Peyer's patch (tissue), 4 donors: ENCODE results near the gene ZBTB16. TPM values are rescaled to one million over a fixed set of nuclear protein-coding genes. Genes with fewer than 3 reads are reported as not detected.
A peak's percentile ranks its signal among the peaks of the same experiment; 100 is the strongest.

Experiments used
- DNase-seq, 3 donors: peaks; one replicate each; pipeline ENCODE4 v3.0.0-alpha.2; 2017 to 2019
- H3K27ac ChIP-seq, 4 donors: fragments of 200-600 bp; sonication (generic); one replicate each; pipeline ENCODE4 v1.5.1; 2016 to 2019
- H3K27me3 ChIP-seq, 2 donors: fragments of 200-600 bp; sonication (generic); one replicate each; pipeline ENCODE4 v1.5.1; 2019
- H3K36me3 ChIP-seq, 3 donors: fragments of 200-600 bp; sonication (generic); one replicate each; pipeline ENCODE4 v1.5.1; 2016 to 2019
- H3K4me1 ChIP-seq, 4 donors: fragments of 200-600 bp; sonication (generic); one replicate each; pipeline ENCODE4 v1.5.1; 2016 to 2019
- H3K4me3 ChIP-seq, 4 donors: fragments of 200-600 bp; sonication (generic); 1 replicate in 3 of 4; 2 replicates in 1 of 4; pipeline ENCODE4 v1.5.1; 2016 to 2019; ENCODE audit warnings: mild to moderate bottlenecking in 1 of 4
- H3K9me3 ChIP-seq, 4 donors: fragments of 200-600 bp; sonication (generic); one replicate each; pipeline ENCODE4 v1.5.1; 2016 to 2019; ENCODE audit warnings: mild to moderate bottlenecking in 1 of 4
- POLR2A ChIP-seq, 2 donors: fragments of 450-650 bp; IDR thresholded peaks; one replicate each; pipeline ENCODE4 v1.5.1; 2017; ENCODE audit warnings: antibody characterized with exemption in 2 of 2, mild to moderate bottlenecking in 2 of 2, moderate library complexity in 2 of 2
- total RNA-seq, 4 donors: library from RNA; depleted of rRNA; stranded (reverse); fragments of >200 nt; gene quantifications; one replicate each; pipeline ENCODE4 v1.1.0, GENCODE V29; 2016
- TF ChIP-seq, protein P1 (sequence below), 6 experiments: fragments of 450-650 bp in 4 of 6; fragments of 200-600 bp in 2 of 6; sonication (generic) in 1 of 6; IDR thresholded peaks; one replicate each; pipeline ENCODE4 v1.5.1; 2017 to 2019; ENCODE audit warnings: antibody characterized with exemption in 6 of 6, mild to moderate bottlenecking in 3 of 6, moderate library complexity in 1 of 6

Gene ZBTB16
- total RNA-seq, 4 donors from 2014 or later, result 84.8 to 257 (median 155) TPM

DNA sequence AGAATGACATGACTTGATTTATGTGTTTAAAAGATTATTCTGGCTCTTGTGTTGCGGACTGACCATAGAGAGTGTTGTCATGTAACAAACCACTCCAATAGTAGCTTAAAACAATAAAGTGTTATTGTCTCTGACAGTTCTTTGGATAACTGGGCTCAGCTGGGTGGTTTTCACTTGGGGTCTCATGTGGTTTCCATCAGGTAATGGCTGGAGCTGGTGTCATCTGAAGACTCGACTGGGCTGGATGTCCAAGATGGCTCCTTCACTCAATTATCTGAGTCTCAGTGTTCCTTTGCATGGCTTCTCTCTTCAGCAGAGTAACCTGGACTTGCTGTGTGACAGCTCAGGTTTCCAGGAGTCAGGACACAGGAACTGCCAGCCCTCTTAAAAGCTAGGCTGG lies 132.4 kb downstream of the ZBTB16 start:
- no peak for TF ChIP-seq POLR2A (IDR thresholded peaks at IDR 0.05)
- no peak for DNase-seq
- H3K36me3 ChIP-seq, result peaks cover 0 to 32% (median 0%) of the 10 kb centered on the region in 3 donors
- no peaks in the 10 kb centered on the region for H3K9me3 ChIP-seq
- no peaks in the 10 kb centered on the region for H3K27me3 ChIP-seq
- peaks cover 0 to 22% (median 3%) of the 10 kb centered on the region in 4 donors for H3K4me1 ChIP-seq
- H3K4me3 ChIP-seq, result no peak overlapping the region
- H3K27ac ChIP-seq, result no peak overlapping the region

DNA sequence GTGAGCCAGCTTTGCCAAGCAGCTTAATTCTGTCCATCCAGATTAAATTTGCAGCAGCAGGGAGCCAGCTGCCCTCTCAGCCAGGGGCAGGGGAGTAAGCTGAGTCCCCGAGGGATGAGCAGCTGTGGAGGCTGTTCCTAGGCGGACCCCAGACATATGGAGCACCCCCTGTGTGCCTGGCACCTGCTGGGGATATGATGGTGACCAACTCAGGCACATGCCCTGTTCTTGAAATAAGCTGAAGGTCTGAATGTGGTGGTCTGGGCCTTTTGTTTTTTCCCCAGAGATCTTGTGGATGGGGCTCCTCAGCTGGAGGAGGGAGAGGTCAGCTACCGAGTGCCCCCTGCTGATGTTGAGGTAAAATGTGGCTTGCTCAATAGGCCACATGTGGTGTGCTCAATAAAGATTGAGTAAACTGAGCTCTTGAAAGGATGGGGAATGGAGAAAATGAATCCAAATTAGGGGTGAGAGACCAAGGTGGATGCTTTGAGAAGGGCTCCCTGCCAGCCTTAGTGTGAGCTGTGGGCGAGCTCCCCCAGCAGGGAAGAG lies 133.4 kb downstream of the ZBTB16 start:
- no peak for DNase-seq
- Histone ChIP-seq H3K9me3 (no peaks in the 10 kb centered on the region), H3K4me1 (peaks cover 0 to 25% (median 6%) of the 10 kb centered on the region in 4 donors), H3K27me3 (no peaks in the 10 kb centered on the region), H3K27ac (peak overlapping the region in 1 of 4 donors; percentile 33), H3K4me3 (no peak overlapping the region), H3K36me3 (peaks cover 0 to 21% (median 0%) of the 10 kb centered on the region in 3 donors)
- TF ChIP-seq, protein P1, sequence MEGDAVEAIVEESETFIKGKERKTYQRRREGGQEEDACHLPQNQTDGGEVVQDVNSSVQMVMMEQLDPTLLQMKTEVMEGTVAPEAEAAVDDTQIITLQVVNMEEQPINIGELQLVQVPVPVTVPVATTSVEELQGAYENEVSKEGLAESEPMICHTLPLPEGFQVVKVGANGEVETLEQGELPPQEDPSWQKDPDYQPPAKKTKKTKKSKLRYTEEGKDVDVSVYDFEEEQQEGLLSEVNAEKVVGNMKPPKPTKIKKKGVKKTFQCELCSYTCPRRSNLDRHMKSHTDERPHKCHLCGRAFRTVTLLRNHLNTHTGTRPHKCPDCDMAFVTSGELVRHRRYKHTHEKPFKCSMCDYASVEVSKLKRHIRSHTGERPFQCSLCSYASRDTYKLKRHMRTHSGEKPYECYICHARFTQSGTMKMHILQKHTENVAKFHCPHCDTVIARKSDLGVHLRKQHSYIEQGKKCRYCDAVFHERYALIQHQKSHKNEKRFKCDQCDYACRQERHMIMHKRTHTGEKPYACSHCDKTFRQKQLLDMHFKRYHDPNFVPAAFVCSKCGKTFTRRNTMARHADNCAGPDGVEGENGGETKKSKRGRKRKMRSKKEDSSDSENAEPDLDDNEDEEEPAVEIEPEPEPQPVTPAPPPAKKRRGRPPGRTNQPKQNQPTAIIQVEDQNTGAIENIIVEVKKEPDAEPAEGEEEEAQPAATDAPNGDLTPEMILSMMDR (IDR thresholded peaks at IDR 0.05), result peak in 1 of 6 experiments; percentile 9
- TF ChIP-seq POLR2A (IDR thresholded peaks at IDR 0.05), result no peak

DNA sequence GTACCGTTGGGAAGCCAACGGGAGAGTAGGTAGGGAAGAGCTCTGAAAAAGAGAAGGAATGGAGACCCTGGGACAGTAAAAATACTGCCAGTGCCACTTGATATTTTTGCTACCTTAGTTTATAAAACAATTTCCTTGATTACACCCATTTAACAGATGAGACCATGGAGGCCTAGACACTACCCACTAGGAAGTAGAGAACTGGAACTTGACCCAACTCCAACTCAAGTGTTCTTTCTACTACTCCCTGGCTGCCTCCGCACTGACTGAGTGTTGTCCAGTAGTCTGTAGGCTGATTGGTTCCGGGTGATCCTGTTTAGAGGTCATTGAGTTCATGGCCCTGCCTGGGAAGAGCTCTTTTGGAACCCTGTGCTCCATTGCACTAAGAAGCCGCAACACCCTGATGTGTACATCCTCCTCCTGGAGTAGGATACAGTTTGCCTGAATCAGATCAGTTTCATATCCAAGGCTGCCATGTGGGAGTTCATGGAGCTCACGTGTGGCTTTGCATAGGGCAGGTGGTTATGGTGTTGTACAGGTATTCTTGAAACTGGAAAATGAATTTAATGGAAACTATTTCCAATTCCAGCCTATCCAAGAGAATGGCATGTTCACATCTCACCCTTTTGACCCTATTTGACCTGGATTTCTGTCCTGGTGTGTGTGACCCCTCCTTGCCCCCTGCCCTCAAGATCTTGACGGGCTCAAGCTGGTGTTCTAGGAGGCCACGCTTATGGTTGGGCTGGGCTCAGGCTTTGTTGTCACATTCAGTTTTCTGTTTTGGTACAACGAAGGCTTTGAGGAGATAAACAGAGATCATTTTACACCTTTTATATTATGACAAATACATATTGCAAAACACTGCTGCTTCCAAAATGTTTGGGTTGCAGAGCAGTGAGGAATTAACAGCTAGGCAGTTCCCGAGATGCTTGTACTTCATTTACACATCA lies 134.5 kb downstream of the ZBTB16 start:
- H3K27ac ChIP-seq, result peak overlapping the region in 2 of 4 donors; percentile 58 to 85
- DNase-seq, result no peak
- no peaks in the 10 kb centered on the region for H3K27me3 ChIP-seq
- peaks cover 0 to 25% (median 6%) of the 10 kb centered on the region in 4 donors for H3K4me1 ChIP-seq
- no peaks in the 10 kb centered on the region for H3K9me3 ChIP-seq
- TF ChIP-seq, protein P1 (IDR thresholded peaks at IDR 0.05), result no peak
- TF ChIP-seq POLR2A (IDR thresholded peaks at IDR 0.05), result no peak
- no peak overlapping the region for H3K4me3 ChIP-seq
- H3K36me3 ChIP-seq, result peaks cover 0 to 15% (median 0%) of the 10 kb centered on the region in 3 donors

DNA sequence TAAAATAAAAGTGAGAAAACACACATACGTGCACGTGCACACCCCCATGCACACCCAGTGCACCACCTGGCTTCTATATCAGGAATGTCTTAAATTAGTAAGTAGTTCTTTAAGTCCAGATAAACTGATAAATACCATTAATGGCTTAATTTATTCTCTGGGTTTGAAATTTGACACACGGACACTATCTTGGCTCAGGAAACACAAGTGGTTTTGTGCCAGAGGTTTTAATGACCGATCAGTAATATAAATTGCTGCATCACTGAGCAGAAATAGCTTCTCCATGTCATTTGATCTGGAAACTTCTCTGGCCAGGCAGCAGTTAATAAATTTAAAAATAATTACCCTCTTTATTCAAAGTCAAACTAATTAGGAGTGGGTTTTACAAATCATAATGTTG lies 135.2 kb downstream of the ZBTB16 start:
- Histone ChIP-seq H3K4me1 (peaks cover 0 to 25% (median 6%) of the 10 kb centered on the region in 4 donors), H3K27ac (peak overlapping the region in 3 of 4 donors; percentile 53 to 85 (median 69))

DNA sequence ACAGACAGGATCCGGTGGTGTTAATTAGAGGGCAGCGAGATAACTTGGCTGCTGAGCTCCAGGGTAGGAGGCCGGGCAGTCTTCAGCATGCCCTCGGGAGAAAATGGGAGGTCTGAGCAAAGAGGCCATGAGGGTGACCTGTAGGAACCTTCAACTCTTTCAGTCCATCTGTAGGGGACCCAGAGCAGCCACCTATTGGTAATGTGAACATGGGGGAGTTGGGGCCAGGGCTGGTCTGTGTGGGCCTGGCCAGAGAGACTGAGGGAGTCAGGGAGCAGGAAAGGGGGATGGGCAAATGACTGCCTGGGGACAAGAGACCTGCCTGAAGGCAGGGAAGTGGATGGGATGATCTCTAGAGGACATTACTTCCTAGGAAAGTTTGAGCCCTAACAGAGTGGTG lies 135.6 kb downstream of the ZBTB16 start:
- H3K4me3 ChIP-seq, result no peak overlapping the region
- no peak for TF ChIP-seq POLR2A (IDR thresholded peaks at IDR 0.05)
- TF ChIP-seq, protein P1 (IDR thresholded peaks at IDR 0.05), result no peak
- no peak for DNase-seq
- no peaks in the 10 kb centered on the region for H3K27me3 ChIP-seq
- peak overlapping the region in 3 of 4 donors; percentile 53 to 85 (median 69) for H3K27ac ChIP-seq
- peaks cover 0 to 25% (median 6%) of the 10 kb centered on the region in 4 donors for H3K4me1 ChIP-seq
- no peaks in the 10 kb centered on the region for H3K9me3 ChIP-seq
- peaks cover 0 to 9% (median 0%) of the 10 kb centered on the region in 3 donors for H3K36me3 ChIP-seq

More for the DNA sequence above, 135.2 kb downstream of the ZBTB16 start:
- H3K4me3 ChIP-seq, result no peak overlapping the region
- peaks cover 0 to 12% (median 0%) of the 10 kb centered on the region in 3 donors for H3K36me3 ChIP-seq
- no peaks in the 10 kb centered on the region for H3K9me3 ChIP-seq
- H3K27me3 ChIP-seq, result no peaks in the 10 kb centered on the region
- TF ChIP-seq POLR2A (IDR thresholded peaks at IDR 0.05), result no peak
- TF ChIP-seq, protein P1 (IDR thresholded peaks at IDR 0.05), result peak in 2 of 6 experiments; percentile 3 to 14
- DNase-seq, result no peak
